RWPE2 (cell line): ENCODE data around the gene RBM43.
"Not testable (repeated sequence)": the region's sequence is repeated elsewhere in the genome, so short reads cannot be mapped to it uniquely, and the experiment has no call there.

Experiments
- ATAC-seq: fragments of 200-7000 bp; cut with Tn5 transposase; 3 replicates; pipeline ENCODE4 v1.9.1; 2021; ENCODE audit warnings: low read depth
- DNase-seq: peaks from one replicate; pipeline ENCODE4 v3.0.0-alpha.2; 2020; ENCODE audit warnings: low spot score
- H3K27ac ChIP-seq: fragments of 450-650 bp; 2 replicates; pipeline ENCODE4 v1.5.1; 2017; ENCODE audit warnings: mild to moderate bottlenecking; ENCODE audit not compliant: poor library complexity, severe bottlenecking
- H3K27me3 ChIP-seq: fragments of 250-450 bp; sonication (Bioruptor Pico); 2 replicates; pipeline ENCODE4 v1.5.1; 2021; ENCODE audit warnings: mild to moderate bottlenecking, moderate library complexity; ENCODE audit not compliant: insufficient read depth, poor library complexity, severe bottlenecking
- H3K36me3 ChIP-seq: fragments of 250-450 bp; sonication (Bioruptor Pico); 2 replicates; pipeline ENCODE4 v1.5.1; 2020; ENCODE audit warnings: low read depth, mild to moderate bottlenecking, moderate library complexity
- H3K4me1 ChIP-seq: fragments of 250-450 bp; sonication (Bioruptor Pico); 2 replicates; pipeline ENCODE4 v1.5.1; 2021; ENCODE audit warnings: mild to moderate bottlenecking, moderate library complexity; ENCODE audit not compliant: insufficient read depth, poor library complexity, severe bottlenecking
- H3K4me3 ChIP-seq: fragments of 250-450 bp; sonication (Bioruptor Pico); 2 replicates; pipeline ENCODE4 v1.5.1; 2021; ENCODE audit warnings: mild to moderate bottlenecking, moderate library complexity; ENCODE audit not compliant: severe bottlenecking
- H3K9me3 ChIP-seq: fragments of 250-450 bp; sonication (Bioruptor Pico); 2 replicates; pipeline ENCODE4 v1.5.1; 2021; ENCODE audit warnings: mild to moderate bottlenecking, moderate library complexity; ENCODE audit not compliant: severe bottlenecking
- CTCF ChIP-seq: fragments of 450-650 bp; IDR thresholded peaks from one replicate; pipeline ENCODE4 v1.5.1; 2017; ENCODE audit warnings: mild to moderate bottlenecking, moderate library complexity; ENCODE audit not compliant: poor library complexity, severe bottlenecking

RBM43 gene

GRCh38 chr2:151302404-151302803, 40.7 kb upstream of the RBM43 start:
- H3K9me3 ChIP-seq = no peaks in the 10 kb centered on the region
- no peak overlapping the region for H3K27ac ChIP-seq
- DNase-seq = no peak
- no peak for ATAC-seq
- H3K4me1 ChIP-seq = peaks cover 9% of the 10 kb centered on the region
- no peaks in the 10 kb centered on the region for H3K36me3 ChIP-seq
- no peak overlapping the region for H3K4me3 ChIP-seq
- TF ChIP-seq CTCF = no peak
- H3K27me3 ChIP-seq = no peaks in the 10 kb centered on the region

DNA sequence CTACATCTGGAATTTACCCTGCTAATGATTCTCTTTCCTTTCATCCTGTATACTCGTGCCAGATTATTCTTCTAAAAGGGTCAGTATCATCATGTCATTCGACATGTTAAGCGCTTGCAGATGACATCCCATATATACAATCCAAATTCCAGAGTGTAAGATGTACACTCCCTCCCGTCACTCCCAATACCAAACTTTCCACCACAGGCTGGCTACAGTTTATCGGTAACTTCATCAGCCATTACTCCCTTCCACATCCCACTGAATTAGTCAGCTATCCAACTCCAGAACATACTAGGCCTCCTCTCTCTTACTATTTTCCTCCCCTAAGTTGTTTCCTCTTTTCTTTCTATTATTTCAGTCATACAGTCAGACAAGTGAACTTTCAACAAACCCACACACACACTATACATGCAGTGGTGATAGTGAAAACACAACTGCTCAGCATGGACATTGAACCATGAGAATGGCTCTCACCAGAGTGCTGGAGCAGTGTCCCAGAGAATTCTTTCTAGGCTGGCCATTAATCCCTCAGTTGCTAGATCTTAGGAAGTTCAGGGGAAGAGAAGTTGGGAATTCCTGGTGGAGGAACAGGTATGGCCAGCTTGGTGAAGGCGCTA, 38.4 kb upstream of the RBM43 start:
- Histone ChIP-seq H3K9me3 (no peaks in the 10 kb centered on the region), H3K27ac (no peak overlapping the region), H3K27me3 (no peaks in the 10 kb centered on the region), H3K4me1 (peaks cover 4% of the 10 kb centered on the region), H3K4me3 (no peak overlapping the region), H3K36me3 (no peaks in the 10 kb centered on the region)
- DNase-seq (no peak), ATAC-seq (no peak)
- TF ChIP-seq CTCF = no peak

DNA sequence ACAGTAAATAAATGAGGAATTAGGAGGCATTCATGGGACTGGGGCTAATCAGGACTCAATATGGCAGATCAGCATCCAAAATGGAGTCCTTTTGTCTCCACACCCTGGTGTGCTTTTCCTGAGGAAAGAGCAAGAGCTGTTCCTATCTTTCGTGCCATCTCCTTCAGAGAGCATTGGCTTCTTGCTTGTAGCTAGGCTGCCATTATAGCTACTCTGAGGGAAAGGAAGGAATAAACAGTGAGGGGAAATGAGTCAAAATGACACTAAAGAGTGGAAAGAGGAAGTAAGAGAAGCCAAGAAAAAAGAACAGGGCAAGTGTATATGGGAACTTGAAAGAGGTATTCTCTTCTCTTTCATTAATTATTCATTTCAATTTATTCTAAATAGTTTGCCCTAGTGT, 36.2 kb upstream of the RBM43 start:
- Histone ChIP-seq H3K4me1 (peaks cover 2% of the 10 kb centered on the region), H3K27me3 (no peaks in the 10 kb centered on the region), H3K36me3 (no peaks in the 10 kb centered on the region), H3K9me3 (no peaks in the 10 kb centered on the region), H3K4me3 (no peak overlapping the region), H3K27ac (no peak overlapping the region)
- ATAC-seq = no peak
- no peak for TF ChIP-seq CTCF
- DNase-seq = no peak

GRCh38 chr2:151295926-151296325, 34.3 kb upstream of the RBM43 start:
- H3K4me3 ChIP-seq, H3K9me3 ChIP-seq, DNase-seq, ATAC-seq, H3K36me3 ChIP-seq, H3K27me3 ChIP-seq, H3K4me1 ChIP-seq, H3K27ac ChIP-seq: not testable (repeated sequence)

DNA sequence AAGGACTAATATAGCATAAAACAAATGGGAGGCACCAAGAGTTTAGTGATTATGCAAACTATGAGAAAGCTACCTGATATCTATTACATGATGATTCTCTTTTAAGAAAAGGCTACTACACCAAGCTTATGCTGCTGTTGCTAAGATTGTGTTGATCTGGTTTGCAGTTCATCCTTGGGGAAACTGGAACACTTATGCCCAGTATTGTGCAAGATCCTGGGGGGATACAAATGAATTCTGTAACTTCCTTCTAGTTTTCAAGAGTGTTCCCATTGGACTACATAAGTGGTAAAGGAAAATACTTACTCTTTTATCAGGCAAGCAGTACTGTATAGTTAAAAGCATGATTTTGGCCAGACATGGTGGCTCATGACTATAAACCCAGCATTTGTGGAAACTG, 30.9 kb upstream of the RBM43 start:
- Histone ChIP-seq H3K4me1 (peaks cover 7% of the 10 kb centered on the region), H3K27ac (no peak overlapping the region), H3K27me3 (no peaks in the 10 kb centered on the region), H3K36me3 (no peaks in the 10 kb centered on the region), H3K9me3 (no peaks in the 10 kb centered on the region), H3K4me3 (no peak overlapping the region)
- no peak for ATAC-seq
- TF ChIP-seq CTCF = no peak
- no peak for DNase-seq
